ENCODE data around the gene NAIF1. TPM values are rescaled to one million over a fixed set of nuclear protein-coding genes. Genes with fewer than 3 reads are reported as not detected.

Gene NAIF1
- total RNA-seq, 2 donors from 2014 or later, result 10.0 to 10.5 TPM

DNA sequence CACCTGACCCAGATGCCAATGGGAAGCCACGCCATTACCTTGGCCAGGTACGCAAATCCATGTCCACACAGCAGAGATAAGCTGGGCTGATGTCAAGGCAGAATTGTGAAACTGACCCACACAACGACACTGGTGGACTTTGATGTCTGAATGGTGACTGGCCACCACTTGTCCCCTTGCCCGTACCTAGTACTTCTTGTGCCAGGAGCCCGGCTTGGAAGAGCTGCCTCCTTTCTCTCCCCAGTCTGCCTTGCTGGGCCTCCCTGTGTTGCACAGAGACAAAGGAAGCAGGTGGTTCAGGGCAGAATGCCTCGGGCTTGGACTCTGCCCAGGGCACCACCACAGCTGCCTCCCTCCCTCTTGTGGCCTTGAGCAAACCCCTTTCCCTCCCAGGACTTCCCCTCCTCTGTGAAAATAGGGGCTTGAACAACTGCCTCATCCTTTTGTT lies 37.1 kb upstream of the NAIF1 start:
- peak; percentile 66 to 77 for DNase-seq
- peak; percentile 73 for ATAC-seq
- intact Hi-C loops (cut with DNase I, micrococcal nuclease), result no loop called here

DNA sequence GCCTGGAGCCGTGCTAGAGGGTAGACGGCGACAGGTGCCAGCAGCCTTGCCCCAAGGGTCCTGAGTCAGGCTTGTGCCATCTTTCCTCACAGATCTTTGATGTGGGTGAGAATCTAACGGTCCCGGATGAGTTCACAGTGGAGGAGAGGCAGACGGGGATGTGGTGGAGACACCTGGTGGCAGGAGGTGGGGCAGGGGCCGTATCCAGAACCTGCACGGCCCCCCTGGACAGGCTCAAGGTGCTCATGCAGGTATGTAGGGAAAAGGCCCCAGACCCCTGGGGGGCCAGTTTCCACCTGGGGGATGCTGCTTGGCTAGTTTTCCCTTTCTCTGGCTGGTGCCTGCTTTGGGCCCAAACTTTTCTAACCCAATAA lies 36.5 kb upstream of the NAIF1 start:
- DNase-seq (no peak), ATAC-seq (peak; percentile 12)
- intact Hi-C loops (cut with DNase I, micrococcal nuclease), result no loop called here

DNA sequence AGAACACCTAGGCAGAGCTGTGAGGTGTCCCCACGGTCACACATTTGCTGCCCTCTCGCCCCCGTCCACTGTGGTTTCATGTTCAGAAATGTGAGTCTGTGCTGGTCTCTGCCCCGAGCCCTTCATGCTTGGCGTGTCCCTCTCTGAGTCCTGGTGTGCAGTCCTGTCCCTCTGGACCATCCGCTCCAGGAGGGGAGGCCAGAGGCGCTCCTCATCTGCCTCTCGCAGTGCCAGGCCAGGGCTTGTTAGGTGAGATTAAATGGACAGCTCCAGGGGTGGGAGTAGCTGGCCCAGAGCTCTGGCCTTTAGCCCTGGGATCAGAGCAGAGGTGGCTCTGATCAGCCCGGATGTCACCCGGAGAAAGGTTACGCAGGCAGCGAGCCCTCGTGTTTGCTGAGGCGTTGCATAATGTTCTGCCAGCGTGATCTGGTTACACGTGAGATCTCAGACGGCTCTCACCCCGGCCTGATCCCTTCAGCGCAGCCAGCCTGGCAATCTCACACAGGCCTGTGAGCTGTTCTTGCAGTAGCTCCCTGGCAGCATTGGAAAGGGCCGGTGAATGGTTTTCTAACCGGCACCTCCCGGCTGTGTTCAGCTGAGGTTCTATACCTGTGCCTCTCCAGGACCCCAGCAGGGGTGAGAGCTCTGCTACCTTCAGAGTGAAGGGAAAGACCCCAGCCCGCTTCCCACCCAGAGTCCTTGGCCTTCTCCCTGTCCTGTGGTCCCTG lies 35.9 kb upstream of the NAIF1 start:
- intact Hi-C loops (cut with DNase I, micrococcal nuclease), result no loop called here
- DNase-seq (peak in 1 of 2 donors; percentile 27), ATAC-seq (no peak)

DNA sequence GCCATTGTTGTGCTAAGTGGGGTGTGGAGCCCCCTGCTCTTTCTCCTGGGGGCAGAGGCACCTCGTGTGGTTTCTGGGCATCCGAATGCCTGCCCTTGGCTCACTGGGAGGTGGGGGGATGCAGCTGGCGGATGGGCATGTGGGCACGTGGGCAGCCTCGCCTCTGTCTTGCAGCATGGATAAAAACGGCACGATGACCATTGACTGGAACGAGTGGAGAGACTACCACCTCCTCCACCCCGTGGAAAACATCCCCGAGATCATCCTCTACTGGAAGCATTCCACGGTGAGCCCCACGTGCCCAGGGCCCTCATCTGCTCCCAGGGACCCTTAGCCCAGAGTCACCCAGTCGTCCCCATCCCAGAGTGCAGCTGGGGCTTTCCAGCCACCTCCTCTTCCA lies 35.1 kb upstream of the NAIF1 start:
- ATAC-seq (no peak), DNase-seq (no peak)
- intact Hi-C loops (cut with DNase I, micrococcal nuclease), result no loop called here

DNA sequence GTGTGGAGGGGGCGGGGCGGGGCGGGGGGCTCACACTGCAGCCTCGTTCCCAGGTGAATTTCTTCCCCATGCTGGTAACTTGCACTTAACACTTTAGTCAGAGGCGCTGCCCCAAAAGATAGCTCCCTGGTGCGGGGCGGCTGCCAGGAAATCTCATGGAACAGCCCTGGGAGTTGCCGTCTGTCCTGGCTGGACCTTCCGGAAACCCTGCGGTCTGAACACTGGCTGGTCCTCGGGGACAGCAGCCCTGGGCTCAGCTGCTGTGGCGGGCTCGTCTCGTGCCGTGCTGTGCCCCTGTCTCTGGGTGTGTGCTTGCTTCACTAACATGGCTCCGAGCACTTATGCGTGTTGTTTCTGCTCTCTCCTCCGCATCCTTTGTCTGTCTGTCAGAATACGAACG lies 34.6 kb upstream of the NAIF1 start:
- ATAC-seq, result no peak
- DNase-seq, result no peak
- intact Hi-C loops (cut with DNase I, micrococcal nuclease), result no loop called here

DNA sequence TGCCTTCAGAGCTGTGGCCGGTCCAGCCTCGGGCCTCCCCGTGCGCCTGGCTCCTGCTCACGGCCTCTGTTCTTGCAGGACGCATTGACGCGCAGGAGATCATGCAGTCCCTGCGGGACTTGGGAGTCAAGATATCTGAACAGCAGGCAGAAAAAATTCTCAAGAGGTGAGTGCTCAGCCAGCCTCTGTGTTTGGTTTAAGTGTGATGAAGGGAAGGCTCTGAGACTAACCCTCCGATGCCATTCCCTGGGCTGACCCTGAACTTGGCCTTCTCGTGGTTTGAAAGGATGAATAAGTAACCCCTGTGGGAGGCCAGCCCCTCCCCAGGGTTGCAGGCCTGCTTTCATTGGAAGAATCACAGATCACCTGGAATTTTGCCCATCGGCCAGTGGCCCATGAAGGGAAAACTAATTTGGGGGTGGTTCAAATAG lies 34.1 kb upstream of the NAIF1 start:
- ATAC-seq (no peak), DNase-seq (peak in 1 of 2 donors; percentile 24)
- intact Hi-C loops (cut with DNase I, micrococcal nuclease), result no loop called here

DNA sequence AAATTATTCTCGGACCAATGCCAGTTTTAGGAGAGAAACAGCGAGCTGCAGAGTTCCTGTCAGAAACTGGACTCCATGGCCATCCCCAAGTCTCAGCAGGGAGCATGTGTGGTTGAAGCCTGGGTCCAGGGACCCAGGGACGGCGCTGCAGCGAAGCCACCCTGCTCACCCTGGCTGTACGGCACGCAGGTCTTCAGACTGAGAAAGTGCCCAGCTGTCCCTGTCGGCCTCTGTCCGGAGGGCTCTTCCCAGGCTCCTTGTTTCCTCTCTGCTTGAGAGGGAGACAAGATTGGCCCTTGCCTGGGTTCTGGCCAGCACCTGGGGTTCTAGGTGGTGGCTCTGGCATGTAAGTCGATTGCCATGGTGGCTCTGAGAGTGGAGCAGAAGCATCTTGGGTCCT lies 33.5 kb upstream of the NAIF1 start:
- DNase-seq (no peak), ATAC-seq (no peak)
- intact Hi-C loops (cut with DNase I, micrococcal nuclease), result no loop called here

DNA sequence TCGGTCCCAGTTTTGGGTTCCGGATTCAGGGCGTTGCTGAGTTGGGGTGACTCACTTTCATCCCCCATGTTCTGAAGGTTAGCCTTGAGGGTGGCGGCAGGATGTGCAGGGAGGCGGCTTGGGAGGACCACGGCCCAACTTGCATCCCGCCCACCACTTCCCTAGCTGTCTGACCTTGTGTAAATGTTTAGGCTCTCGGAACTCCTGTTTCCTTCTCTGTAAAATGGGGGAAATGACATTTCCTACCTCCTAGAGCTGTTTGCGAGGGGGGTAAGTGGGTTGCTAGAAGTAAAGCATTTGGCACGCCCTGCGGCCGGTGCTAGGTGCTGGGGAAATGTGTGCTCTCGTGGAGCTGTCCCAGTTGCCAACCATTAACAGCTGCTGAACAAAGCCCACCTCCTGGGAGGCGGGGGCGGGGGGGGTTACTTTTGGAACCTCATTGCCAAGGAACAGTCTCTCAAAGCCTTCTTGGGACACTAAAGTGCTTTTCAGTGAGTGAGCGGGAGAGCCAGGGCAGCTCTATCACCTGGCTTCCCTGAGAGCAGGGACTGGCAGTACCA lies 32.9 kb upstream of the NAIF1 start:
- intact Hi-C loops (cut with DNase I, micrococcal nuclease), result no loop called here
- DNase-seq, result no peak

DNA sequence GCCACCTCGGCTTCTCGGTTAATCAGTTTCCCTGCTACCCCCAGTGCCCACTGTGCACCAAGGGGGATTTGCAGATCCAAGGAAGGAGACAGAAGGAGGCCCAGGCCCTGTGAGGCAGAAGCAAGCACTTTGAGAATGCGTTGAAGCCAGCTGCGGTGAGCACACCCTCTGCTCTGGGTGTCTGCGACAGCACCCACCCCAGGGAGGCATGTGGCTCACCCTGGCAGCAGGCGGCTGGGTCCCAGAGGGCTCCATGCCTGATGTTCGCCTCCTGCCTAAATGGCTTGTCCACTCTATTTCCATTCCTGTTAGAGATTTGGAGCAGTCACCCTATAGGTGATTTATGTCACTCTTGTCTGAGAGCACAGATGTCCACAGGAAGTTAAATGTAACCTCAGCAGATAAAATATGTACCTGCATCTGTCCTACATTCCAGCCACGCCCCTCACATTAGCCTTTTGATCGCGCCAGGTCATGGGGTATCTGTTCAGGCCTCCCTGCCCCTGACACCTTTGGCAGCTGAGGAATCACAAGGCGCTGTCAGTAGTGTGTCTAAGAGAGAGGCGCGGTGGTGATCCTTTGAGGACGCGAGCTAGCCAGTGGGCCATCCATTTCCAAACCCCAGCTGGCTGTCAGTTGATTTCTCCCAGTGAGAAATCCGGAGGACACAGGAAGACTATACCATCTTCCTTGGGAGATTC lies 32.3 kb upstream of the NAIF1 start:
- intact Hi-C loops (cut with DNase I, micrococcal nuclease), result no loop called here
- peak; percentile 28 for ATAC-seq
- no peak for DNase-seq

More for the DNA sequence above, 32.9 kb upstream of the NAIF1 start:
- no peak for ATAC-seq

DNA sequence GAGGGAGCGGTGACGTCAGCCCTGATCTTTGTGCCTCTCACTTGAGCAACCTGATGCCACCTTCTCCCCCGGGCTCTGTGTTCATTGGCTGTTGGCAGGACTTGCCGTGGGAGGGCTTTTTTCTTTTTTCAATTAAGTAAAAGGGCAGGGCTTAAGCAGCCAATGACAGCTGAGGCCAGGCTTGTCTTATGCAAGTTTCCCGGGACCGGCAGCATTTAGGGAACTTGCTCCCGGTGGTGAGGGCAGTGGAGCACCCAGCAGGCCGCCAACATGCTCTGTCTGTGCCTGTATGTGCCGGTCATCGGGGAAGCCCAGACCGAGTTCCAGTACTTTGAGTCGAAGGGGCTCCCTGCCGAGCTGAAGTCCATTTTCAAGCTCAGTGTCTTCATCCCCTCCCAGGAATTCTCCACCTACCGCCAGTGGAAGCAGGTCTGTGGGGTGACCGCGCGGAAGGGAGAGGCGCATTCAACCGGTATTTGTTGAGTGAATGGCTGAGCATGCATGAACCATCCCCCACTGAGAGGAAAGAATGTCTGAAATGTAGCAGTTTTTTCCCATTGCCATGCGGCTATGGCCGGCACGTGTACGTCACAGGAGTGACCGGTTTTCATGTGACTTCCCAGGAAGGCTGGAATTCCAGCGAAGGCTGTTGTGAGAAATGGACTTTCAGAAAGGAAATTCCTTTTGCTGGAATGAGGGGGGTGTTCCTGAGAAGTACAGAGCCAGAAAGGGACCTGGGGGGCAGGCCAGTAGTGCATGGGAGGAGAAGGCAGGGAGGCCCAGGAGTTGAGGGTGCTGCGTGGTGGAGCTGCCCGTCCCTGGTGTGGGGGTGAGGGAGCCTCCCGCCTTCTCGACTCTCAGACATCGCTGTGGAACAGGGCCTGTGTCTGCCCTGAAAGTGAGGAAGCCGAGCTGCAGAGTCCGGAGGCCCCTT lies 31.4 kb upstream of the NAIF1 start:
- intact Hi-C loops (cut with DNase I, micrococcal nuclease), result no loop called here
- ATAC-seq, result peak; percentile 78
- peak; percentile 95 to 98 for DNase-seq

DNA sequence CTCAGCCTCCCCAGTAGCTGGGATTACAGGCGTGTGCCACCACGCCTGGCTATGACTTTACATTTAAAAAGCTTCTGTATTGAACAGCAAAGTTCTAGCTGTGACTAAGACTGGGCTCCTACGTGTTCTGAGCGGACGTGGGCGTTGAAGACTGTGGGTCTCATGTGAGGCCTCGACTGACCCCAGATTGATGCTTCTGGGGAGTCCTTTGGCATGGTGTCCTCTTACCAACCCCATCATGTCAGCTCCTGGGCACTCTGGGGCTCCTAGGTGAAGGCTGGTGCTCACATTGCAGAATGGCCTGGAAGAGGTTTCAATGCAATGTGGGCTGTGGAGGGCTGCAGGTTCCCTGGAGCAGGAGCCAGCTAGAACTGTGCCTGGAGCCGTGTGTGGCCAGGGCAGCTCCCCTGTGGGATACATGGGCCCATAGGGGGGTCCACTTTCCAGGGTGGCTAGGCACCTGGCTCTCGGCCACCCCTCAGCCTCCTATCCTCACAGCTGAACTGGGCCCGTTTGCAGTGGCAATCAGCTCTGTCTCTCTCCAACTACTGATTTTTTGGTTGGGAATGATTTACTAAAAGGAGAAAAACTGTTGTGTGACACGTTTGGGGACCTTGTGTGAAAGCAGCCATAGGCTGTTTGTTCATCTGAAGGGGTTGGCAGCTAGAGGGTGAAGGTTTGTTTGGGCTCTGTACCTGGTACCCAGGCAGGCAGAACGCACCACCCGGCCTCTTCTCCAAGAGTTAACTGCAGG lies 30.6 kb upstream of the NAIF1 start:
- no peak for DNase-seq
- peak; percentile 6 for ATAC-seq
- intact Hi-C loops (cut with DNase I, micrococcal nuclease), result no loop called here

DNA sequence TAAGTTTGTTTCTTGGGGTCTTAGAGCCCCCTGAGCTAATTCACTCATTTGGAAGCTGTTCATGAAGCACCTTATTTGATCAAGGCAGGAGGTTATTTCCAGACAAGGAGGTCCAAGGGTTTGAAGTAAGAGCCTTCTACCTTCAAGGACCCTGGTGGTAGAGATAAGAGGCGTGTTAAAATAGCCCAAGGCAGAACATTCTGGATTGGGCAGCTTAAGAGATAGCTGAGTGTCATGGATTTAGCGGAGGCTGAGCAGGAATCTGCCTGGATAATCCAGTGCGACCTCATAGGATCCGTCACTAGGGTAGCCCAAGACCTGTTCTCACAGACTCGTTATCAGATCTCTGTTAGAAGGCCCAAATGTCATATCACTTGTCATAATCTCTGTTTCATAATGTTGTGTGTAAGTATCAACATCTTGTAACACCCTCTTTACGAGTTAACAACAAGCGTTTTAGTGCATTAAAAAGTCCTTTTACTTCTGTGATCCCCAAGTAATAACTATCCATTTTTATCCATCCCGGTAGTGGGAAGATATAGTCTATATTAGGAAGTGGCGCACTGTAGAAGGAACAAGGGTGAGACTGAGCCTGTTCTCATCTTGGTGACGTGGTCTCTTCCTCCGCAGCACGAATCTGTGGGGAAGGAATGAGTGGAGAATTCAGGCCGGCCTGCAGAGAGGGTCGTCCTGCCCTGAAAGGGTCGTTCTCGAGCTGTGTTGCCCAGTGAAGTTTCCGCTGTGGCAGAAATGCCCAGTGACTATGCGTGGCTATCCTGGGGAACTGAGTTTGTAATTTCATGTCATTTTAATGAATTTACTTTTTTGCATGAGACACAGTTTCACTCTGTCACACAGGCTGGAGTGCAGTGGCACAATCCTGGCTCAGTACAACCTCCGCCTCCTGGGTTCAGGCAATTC lies 29.8 kb upstream of the NAIF1 start:
- DNase-seq (no peak), ATAC-seq (no peak)
- intact Hi-C loops (cut with DNase I, micrococcal nuclease), result no loop called here

DNA sequence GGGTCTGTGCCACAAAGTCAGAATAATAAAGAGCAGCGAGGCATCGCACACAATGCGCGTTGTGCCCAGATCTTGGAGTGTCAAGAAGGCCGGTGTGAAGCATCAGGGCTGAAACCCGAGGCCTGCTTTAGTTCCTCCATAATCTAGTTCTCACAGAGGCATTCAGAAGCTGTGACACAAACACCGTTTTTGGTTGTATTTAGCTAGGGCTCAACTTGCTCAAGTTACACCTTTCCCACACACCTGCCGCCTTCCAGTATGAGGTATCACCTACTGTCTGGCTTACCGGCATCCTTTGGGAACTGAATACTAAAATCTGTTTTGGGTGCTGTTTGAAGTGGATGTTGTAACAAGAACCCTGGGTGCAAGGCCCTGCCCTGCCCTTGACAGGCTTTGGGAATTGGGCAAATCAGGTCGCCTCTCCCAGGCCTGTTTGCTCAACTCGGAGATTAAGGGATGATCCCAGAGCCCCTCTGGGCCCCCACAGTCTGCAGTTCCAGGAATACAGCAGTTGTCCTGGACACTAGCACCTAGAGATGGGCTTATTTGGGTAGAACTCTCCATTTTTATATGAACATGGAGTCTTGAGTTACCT lies 27.9 kb upstream of the NAIF1 start:
- DNase-seq (no peak), ATAC-seq (no peak)
- intact Hi-C loops (cut with DNase I, micrococcal nuclease), result no loop called here

DNA sequence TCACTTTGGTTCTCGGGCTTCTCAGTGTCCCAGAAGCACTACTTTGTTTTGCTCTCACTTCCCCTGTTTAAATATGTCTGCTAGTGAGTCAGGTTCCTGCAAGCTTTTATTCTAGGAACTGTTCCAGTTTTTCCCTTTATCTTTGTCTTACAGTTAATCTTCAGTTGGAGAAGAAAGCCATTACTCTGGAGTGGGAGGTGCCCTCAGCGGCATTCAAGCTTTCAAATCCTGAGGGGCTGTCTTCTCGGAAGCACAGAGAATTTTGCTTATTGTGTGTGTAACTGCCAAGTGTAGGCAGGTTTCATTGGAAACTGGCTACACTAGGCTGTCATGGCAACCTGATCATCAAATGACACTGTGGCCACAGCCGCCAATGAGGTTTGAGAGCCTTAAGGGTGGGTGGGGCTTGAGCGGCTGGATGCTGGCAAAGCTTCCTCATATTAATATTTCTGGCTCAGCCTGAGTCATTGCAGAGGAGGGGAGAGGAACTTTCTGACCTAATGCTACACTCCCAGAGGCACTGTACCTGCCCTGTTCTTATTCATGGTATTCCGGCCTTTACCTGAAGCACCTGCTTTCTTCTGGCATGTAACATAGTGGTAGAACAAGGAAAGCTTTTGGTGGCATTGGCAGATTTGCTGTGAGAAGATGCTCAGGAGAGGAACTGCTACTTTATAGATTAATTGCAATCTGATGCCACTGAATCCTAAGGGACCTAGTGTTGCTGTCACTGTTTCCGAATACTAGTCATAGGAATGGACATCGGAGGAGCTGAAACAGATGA lies 27.2 kb upstream of the NAIF1 start:
- peak; percentile 64 for ATAC-seq
- intact Hi-C loops (cut with DNase I, micrococcal nuclease), result no loop called here
- peak; percentile 82 to 94 for DNase-seq

DNA sequence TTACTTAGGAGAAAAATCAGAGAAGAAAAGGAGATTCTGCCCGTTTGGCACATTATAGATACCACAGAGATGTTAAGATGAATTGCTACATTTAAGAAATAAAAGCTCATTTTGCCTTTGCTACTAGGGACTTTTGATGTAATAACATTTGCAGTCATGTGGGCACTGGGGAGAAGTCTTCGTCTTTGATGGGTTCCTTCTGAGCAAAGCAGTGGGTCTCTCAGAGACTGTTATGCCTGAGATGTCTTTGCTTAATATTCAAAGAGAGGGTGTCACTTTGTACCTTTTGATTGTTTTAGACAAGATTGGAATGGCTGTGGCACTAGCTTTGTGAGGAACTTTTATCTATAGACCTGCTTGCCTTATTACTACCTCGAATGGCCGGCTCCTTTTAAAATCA lies 25.9 kb upstream of the NAIF1 start:
- intact Hi-C loops (cut with DNase I, micrococcal nuclease), result no loop called here
- ATAC-seq (no peak), DNase-seq (no peak)

DNA sequence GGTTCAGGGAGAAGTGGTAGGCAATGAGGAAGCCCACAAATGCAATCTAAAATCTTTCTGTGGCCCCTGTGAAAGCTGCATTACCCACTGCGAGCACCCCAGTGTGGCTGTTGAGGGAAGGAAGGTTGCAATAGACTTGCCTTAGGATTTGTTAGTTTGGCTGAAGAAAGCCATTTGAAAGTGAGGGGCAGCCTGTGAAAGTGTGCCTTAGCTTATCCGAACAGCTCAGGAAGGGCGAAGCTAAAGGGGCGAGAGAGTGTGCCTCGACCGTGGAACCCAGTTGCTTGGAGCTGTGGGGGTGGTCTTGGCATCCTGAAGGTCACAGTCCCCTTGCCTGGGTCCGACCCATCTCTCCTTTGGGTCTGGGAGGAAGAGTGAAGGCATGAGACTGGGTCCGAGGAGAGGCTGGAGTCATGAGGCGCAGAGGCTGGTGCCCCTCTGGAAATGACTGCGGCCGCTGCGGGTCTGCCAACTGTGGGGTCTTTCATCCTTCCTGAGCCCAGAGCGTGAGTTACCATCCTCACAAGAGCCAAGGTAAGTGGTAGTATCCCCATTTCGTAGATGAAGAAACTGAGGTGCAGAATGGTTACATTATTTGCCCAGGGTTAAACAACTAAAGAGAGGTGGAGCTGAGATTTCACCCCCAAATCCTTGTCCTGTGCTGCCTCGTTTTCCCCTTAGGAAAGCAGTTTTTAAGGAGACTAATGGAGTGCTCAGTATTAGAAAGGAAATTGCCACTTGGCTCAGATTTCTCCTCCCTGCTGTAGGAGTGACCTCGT lies 25.3 kb upstream of the NAIF1 start:
- intact Hi-C loops (cut with DNase I, micrococcal nuclease), result no loop called here
- ATAC-seq (no peak), DNase-seq (no peak)

Data from left colon (tissue), 2 donors.